Natural killer cell (primary cell): ENCODE results near the gene MB. TPM values are rescaled to one million over a fixed set of nuclear protein-coding genes. Genes with fewer than 3 reads are reported as not detected.

Experiments used
- ATAC-seq, 3 donors: fragments of 150-1000 bp in 2 of 3; fragments of 200-7000 bp in 1 of 3; cut with Tn5 transposase; 1 replicate in 1 of 3; 2 replicates in 2 of 3; pipeline ENCODE4 v1.10.0; 2021; ENCODE audit warnings: mild to moderate bottlenecking in 2 of 3, moderate library complexity in 2 of 3
- DNase-seq, 2 donors: peaks; one replicate each; pipeline versions ENCODE4 v3.0.0 to v3.0.0-alpha.2; 2013 to 2021; ENCODE audit warnings: mixed read lengths in 1 of 2
- H3K27ac ChIP-seq: one replicate; pipeline ENCODE4 v1.5.1; 2013; ENCODE audit warnings: mild to moderate bottlenecking, low read length
- H3K27me3 ChIP-seq: one replicate; pipeline ENCODE4 v1.6.1; 2013; ENCODE audit warnings: low read length; ENCODE audit not compliant: control insufficient read depth, insufficient read depth
- H3K36me3 ChIP-seq: one replicate; pipeline ENCODE4 v1.6.1; 2013; ENCODE audit warnings: low read length; ENCODE audit not compliant: control insufficient read depth, insufficient read depth
- H3K4me1 ChIP-seq: one replicate; pipeline ENCODE4 v1.6.1; 2013; ENCODE audit warnings: low read length; ENCODE audit not compliant: control insufficient read depth, insufficient read depth
- H3K4me3 ChIP-seq: one replicate; pipeline ENCODE4 v1.5.1; 2013; ENCODE audit warnings: low read length
- H3K9me3 ChIP-seq: one replicate; pipeline ENCODE4 v1.6.1; 2013; ENCODE audit warnings: low read length; ENCODE audit not compliant: control insufficient read depth, insufficient read depth
- H3K27ac Mint-ChIP-seq, 2 donors: one replicate each; pipeline ENCODE4 v1.8.0; 2022; ENCODE audit warnings: mild to moderate bottlenecking in 2 of 2, mixed read lengths in 2 of 2, moderate library complexity in 1 of 2
- H3K27me3 Mint-ChIP-seq, 2 donors: one replicate each; pipeline ENCODE4 v1.8.0; 2022; ENCODE audit warnings: low read depth in 2 of 2, mixed read lengths in 2 of 2
- H3K36me3 Mint-ChIP-seq: one replicate; pipeline ENCODE4 v1.8.0; 2022; ENCODE audit warnings: mixed read lengths
- H3K4me1 Mint-ChIP-seq, 2 donors: one replicate each; pipeline ENCODE4 v1.8.0; 2022; ENCODE audit warnings: mixed read lengths in 2 of 2
- H3K4me3 Mint-ChIP-seq: one replicate; pipeline ENCODE4 v1.8.0; 2022; ENCODE audit warnings: mild to moderate bottlenecking, moderate library complexity, mixed read lengths
- H3K9me3 Mint-ChIP-seq, 2 donors: one replicate each; pipeline ENCODE4 v1.8.0; 2022; ENCODE audit warnings: mixed read lengths in 2 of 2
- CTCF ChIP-seq: fragments of 200-600 bp; IDR thresholded peaks from one replicate; pipeline ENCODE4 v1.8.0; 2022; ENCODE audit warnings: antibody characterized with exemption
- WGBS: methylation state at CpG from one replicate; pipeline ENCODE4 v1.1.7; 2013; ENCODE audit warnings: missing lambda C conversion rate; ENCODE audit not compliant: insufficient coverage; 5-methylcytosine and 5-hydroxymethylcytosine counted together
- intact Hi-C: fragments of 100-400 bp; cut with micrococcal nuclease; formaldehyde crosslinking; loops from one replicate; pipeline ENCODE4 v1.14.2; 2022
- total RNA-seq, 4 donors: library from RNA; stranded (reverse); fragments of 120-200 nt in 1 of 4; gene quantifications; one replicate each; pipeline versions ENCODE4 v1.2.3 to v1.2.4, GENCODE V29; 2013 to 2022

MB gene
- total RNA-seq, 3 donors from 2014 or later (not counting 1 experiment from before 2014, with no cell fraction given) = not detected

- H3K4me3 ChIP-seq = no peak overlapping the region
- no peaks in the 10 kb centered on the region for H3K36me3 ChIP-seq
- no peak for TF ChIP-seq CTCF
- Mint-ChIP-seq H3K27me3 (peaks cover 0 to 7% of the 10 kb centered on the region in 2 donors), H3K36me3 (no peaks in the 10 kb centered on the region), H3K4me1 (no peaks in the 10 kb centered on the region), H3K4me3 (no peak overlapping the region), H3K27ac (no peak overlapping the region), H3K9me3 (no peaks in the 10 kb centered on the region)
- H3K4me1 ChIP-seq = no peaks in the 10 kb centered on the region
- intact Hi-C loops = no loop called here
- H3K27ac ChIP-seq = no peak overlapping the region
- no peak for DNase-seq
- no peaks in the 10 kb centered on the region for H3K9me3 ChIP-seq
- WGBS = 91% methylated on average over 8 of the region's 8 CpGs
- no peaks in the 10 kb centered on the region for H3K27me3 ChIP-seq
- no peak for ATAC-seq
Measured at GRCh38 chr22:35576671-35577070, 40.5 kb downstream of the MB start.

GRCh38 chr22:35575116-35575748 lies 41.9 kb downstream of the MB start:
- ATAC-seq = no peak
- TF ChIP-seq CTCF = no peak

GRCh38 chr22:35572556-35572955 lies 44.6 kb downstream of the MB start:
- H3K4me1 Mint-ChIP-seq = no peaks in the 10 kb centered on the region
- no peak for ATAC-seq
- no peaks in the 10 kb centered on the region for H3K36me3 Mint-ChIP-seq
- Histone ChIP-seq H3K36me3 (no peaks in the 10 kb centered on the region), H3K9me3 (no peaks in the 10 kb centered on the region), H3K4me1 (no peaks in the 10 kb centered on the region), H3K4me3 (no peak overlapping the region), H3K27ac (no peak overlapping the region), H3K27me3 (no peaks in the 10 kb centered on the region)
- TF ChIP-seq CTCF = no peak
- DNase-seq = no peak
- no peaks in the 10 kb centered on the region for H3K9me3 Mint-ChIP-seq
- 48% methylated on average over 8 of the region's 8 CpGs for WGBS
- intact Hi-C loops = no loop called here
- H3K27ac Mint-ChIP-seq = no peak overlapping the region
- H3K27me3 Mint-ChIP-seq = peaks cover 0 to 3% of the 10 kb centered on the region in 2 donors
- no peak overlapping the region for H3K4me3 Mint-ChIP-seq

More at GRCh38 chr22:35575116-35575748, 41.9 kb downstream of the MB start:
- no peaks in the 10 kb centered on the region for H3K27me3 ChIP-seq
- H3K36me3 ChIP-seq = no peaks in the 10 kb centered on the region
- H3K4me3 ChIP-seq = no peak overlapping the region
- no peaks in the 10 kb centered on the region for H3K4me1 Mint-ChIP-seq
- H3K9me3 ChIP-seq = no peaks in the 10 kb centered on the region
- no peak overlapping the region for H3K27ac Mint-ChIP-seq
- H3K36me3 Mint-ChIP-seq = no peaks in the 10 kb centered on the region
- no peaks in the 10 kb centered on the region for H3K9me3 Mint-ChIP-seq
- whole genome bisulfite sequencing = 51% methylated on average over 12 of the region's 15 CpGs
- no peak overlapping the region for H3K27ac ChIP-seq
- peak in 1 of 2 donors; percentile 19 for DNase-seq
- H3K4me3 Mint-ChIP-seq = no peak overlapping the region
- H3K27me3 Mint-ChIP-seq = peaks cover 0 to 7% of the 10 kb centered on the region in 2 donors
- H3K4me1 ChIP-seq = no peaks in the 10 kb centered on the region
- intact Hi-C loops = no loop called here

- Mint-ChIP-seq H3K27me3 (peaks cover 0 to 3% of the 10 kb centered on the region in 2 donors), H3K4me1 (no peaks in the 10 kb centered on the region), H3K4me3 (no peak overlapping the region), H3K9me3 (no peaks in the 10 kb centered on the region), H3K36me3 (no peaks in the 10 kb centered on the region), H3K27ac (no peak overlapping the region)
- no peaks in the 10 kb centered on the region for H3K36me3 ChIP-seq
- no peak overlapping the region for H3K4me3 ChIP-seq
- DNase-seq (no peak), ATAC-seq (no peak)
- H3K27ac ChIP-seq = no peak overlapping the region
- H3K4me1 ChIP-seq = no peaks in the 10 kb centered on the region
- intact Hi-C loops = no loop called here
- no peaks in the 10 kb centered on the region for H3K27me3 ChIP-seq
- 92% methylated on average over 14 of the region's 14 CpGs for WGBS
- TF ChIP-seq CTCF = no peak
- H3K9me3 ChIP-seq = no peaks in the 10 kb centered on the region
Measured at GRCh38 chr22:35570686-35571194, 46.4 kb downstream of the MB start.
